HepG2 (cell line): ENCODE data around the gene IL11RA. TPM values are rescaled to one million over a fixed set of nuclear protein-coding genes. Genes with fewer than 3 reads are reported as not detected.

Experiments used
- ATAC-seq: fragments of 200-7000 bp; cut with Tn5 transposase; 3 replicates; pipeline ENCODE4 v1.9.1; 2020; ENCODE audit warnings: mild to moderate bottlenecking, moderate library complexity
- BruUV-seq: library from RNA; stranded (reverse); fragments of 400-500 nt; replicated peaks from 2 replicates; lab custom pipeline; 2021; lab: Mats Ljungman, UMichigan
- CTCF ChIA-PET: fragments of 300-600 bp; formaldehyde crosslinking; extraction: SDS; loops from one replicate; lab custom pipeline; 2021; ENCODE audit warnings: low total read pairs, inconsistent platforms, low intra/inter-chr PET ratio; lab: Yijun Ruan, JAX
- POLR2A ChIA-PET: fragments of 350-600 bp; sonication (Branson Sonifier 250); formaldehyde crosslinking; loops from one replicate; lab custom pipeline; 2020; ENCODE audit warnings: antibody characterized with exemption, inconsistent platforms; lab: Yijun Ruan, JAX
- DNase-seq: peaks from one replicate; pipeline ENCODE4 v3.0.0-alpha.2; 2015; ENCODE audit warnings: low spot score
- FAIRE-seq: peaks from 3 replicates; lab custom pipeline; 2011; peaks lifted over from hg19 to GRCh38; lab: Jason Lieb, UNC
- H2AFZ ChIP-seq: one replicate; pipeline ENCODE4 v1.6.1; 2011; ENCODE audit warnings: low read length, inconsistent platforms
- H3K27ac ChIP-seq: fragments of 300-600 bp; 3 replicates; pipeline ENCODE4 v1.8.0; 2011; ENCODE audit warnings: mixed run types, mild to moderate bottlenecking, mixed read lengths, low read length, inconsistent platforms; ENCODE audit not compliant: insufficient read depth; ENCODE audit errors: extremely low read length
- H3K27me3 ChIP-seq, 2 experiments: fragments of 200-600 bp in 1 of 2; 2 replicates in 1 of 2; 3 replicates in 1 of 2; pipeline versions ENCODE4 v1.6.0 to v1.8.0; 2011; ENCODE audit warnings: low read length in 2 of 2, mild to moderate bottlenecking in 2 of 2, moderate library complexity in 2 of 2, inconsistent platforms in 1 of 2; ENCODE audit not compliant: insufficient read depth in 2 of 2, control insufficient read depth in 1 of 2
- H3K36me3 ChIP-seq, 2 experiments: fragments of 200-600 bp in 1 of 2; replicated peaks in 1 of 2; 2 replicates in 1 of 2; 3 replicates in 1 of 2; pipeline versions ENCODE4 v1.5.1 to v1.8.0; 2011; ENCODE audit warnings: low read length in 2 of 2, inconsistent platforms in 1 of 2; ENCODE audit not compliant: insufficient read depth in 2 of 2, control insufficient read depth in 1 of 2
- H3K4me1 ChIP-seq: 2 replicates; pipeline ENCODE4 v1.5.1; 2012; ENCODE audit warnings: low read length, inconsistent platforms; ENCODE audit not compliant: insufficient read depth
- H3K4me2 ChIP-seq: 2 replicates; pipeline ENCODE4 v1.6.0; 2011; ENCODE audit warnings: low read depth, low read length, inconsistent platforms
- H3K4me3 ChIP-seq, 3 experiments: fragments of 200-600 bp in 1 of 3; sonication (generic), shearing (Covaris generic) in 1 of 3; replicated peaks in 1 of 3; 2 replicates each; pipeline ENCODE4 v1.5.1; 2011 to 2016; ENCODE audit warnings: low read length in 3 of 3, inconsistent platforms in 2 of 3, low read depth in 2 of 3, mild to moderate bottlenecking in 2 of 3, control low read depth in 1 of 3, mixed read lengths in 1 of 3; ENCODE audit not compliant: insufficient read depth in 1 of 3
- H3K79me2 ChIP-seq: one replicate; pipeline ENCODE4 v1.6.1; 2011; ENCODE audit warnings: low read length, inconsistent platforms; ENCODE audit not compliant: insufficient read depth
- H3K9ac ChIP-seq: 2 replicates; pipeline ENCODE4 v1.6.0; 2011; ENCODE audit warnings: mild to moderate bottlenecking, low read depth, low read length, inconsistent platforms; ENCODE audit not compliant: insufficient read depth
- H3K9me3 ChIP-seq: 2 replicates; pipeline ENCODE4 v1.5.1; 2012; ENCODE audit warnings: mild to moderate bottlenecking, low read length
- H4K20me1 ChIP-seq: 2 replicates; pipeline ENCODE4 v1.6.0; 2011; ENCODE audit warnings: inconsistent platforms, mild to moderate bottlenecking, low read length, moderate library complexity; ENCODE audit not compliant: insufficient read depth
- POLR2AphosphoS5 ChIP-seq: IDR thresholded peaks from 2 replicates; pipeline ENCODE4 v1.6.1; 2012; ENCODE audit warnings: low read depth, low read length
- ZBTB4 ChIP-seq: sonication (generic); formaldehyde crosslinking; IDR thresholded peaks from 2 replicates; pipeline ENCODE4 v1.4.0; 2020; ENCODE audit warnings: missing genetic modification reagents, mild to moderate bottlenecking, borderline replicate concordance
- WGBS: methylation state at CpG from one replicate; pipeline ENCODE4 v1.1.6; 2017; ENCODE audit warnings: low lambda C conversion rate; 5-methylcytosine and 5-hydroxymethylcytosine counted together
- in situ Hi-C: cut with HindIII; loops from 2 replicates; pipeline ENCODE4 v1.10.0; 2017; ENCODE audit warnings: low pct_unique_long_range_greater_than_20kb; ENCODE audit not compliant: extremely low pct_ligation_motif_present
- intact Hi-C: fragments of 100-400 bp; cut with micrococcal nuclease; formaldehyde crosslinking; loops from one replicate; pipeline ENCODE4 v1.10.0; 2022; ENCODE audit not compliant: unreplicated experiment
- polyA plus RNA-seq, 8 experiments: library from polyadenylated mRNA; depleted of rRNA in 3 of 8; stranded (reverse) in 7 of 8; unstranded in 1 of 8; fragments of >200 nt; fragmentation: Illumina TruSeq in 4 of 8; extraction: Trizol in 4 of 8; gene quantifications; 2 replicates each; pipeline versions ENCODE4 v1.2.1 to v1.2.3, GENCODE V29; 2011 to 2016; ENCODE audit warnings: low read depth in 4 of 8, missing spikeins in 1 of 8, mixed read lengths in 1 of 8; ENCODE audit not compliant: insufficient read depth in 1 of 8
- total RNA-seq, 5 experiments: library from RNA; depleted of rRNA; stranded (reverse); fragments of >200 nt; fragmentation: Illumina TruSeq; extraction: Trizol; gene quantifications; 2 replicates each; pipeline ENCODE4 v1.2.3, GENCODE V29; 2016; ENCODE audit warnings: low read depth in 1 of 5

Gene IL11RA
- total and polyA plus RNA-seq, 2 of the 13 experiments (the other 11 are each of a cell fraction or from before 2014, with no cell fraction given): 2.0 to 4.2 TPM

GRCh38 chr9:34634551-34635248 is 17.3 kb upstream of the IL11RA start:
- peaks cover 14% of the 10 kb centered on the region for H3K79me2 ChIP-seq
- H3K4me3 ChIP-seq: no peak overlapping the region
- FAIRE-seq (no peak), ATAC-seq (no peak), DNase-seq (no peak)
- no peak overlapping the region for H3K27ac ChIP-seq
- TF ChIP-seq POLR2AphosphoS5: peak; percentile 17; the same call in 1 of the 2 replicates
- no peak for TF ChIP-seq ZBTB4 (CRISPR knock-in tag)
- ChIA-PET POLR2A (interaction anchor here (0.7 to 6.9 kb wide), 6 partner anchors 8 to 28 kb away, joined by 3 to 100 read pairs (median 4); partner anchors contain the start of genes DCTN3, GALT, IL11RA and RPP25L), CTCF (interaction anchor here (0.5 to 4.5 kb wide), 8 partner anchors 12 to 900 kb away, joined by 3 to 54 read pairs (median 7); partner anchors contain the start of genes GALT and RPP25L)
- in situ Hi-C loops: no loop called here
- no peak overlapping the region for H2AFZ ChIP-seq
- H4K20me1 ChIP-seq: no peaks in the 10 kb centered on the region
- intact Hi-C loops: loop anchor here (1.0 kb wide), 1 partner anchor 22 kb away; the partner anchor contains the start of gene RPP25L
- peaks cover 58% of the 10 kb centered on the region for H3K4me1 ChIP-seq
- BruUV-seq: TSS peak; percentile 55
- peaks cover 3 to 4% of the 10 kb centered on the region in 2 experiments; a peak in 3 of 5 replicates for H3K36me3 ChIP-seq
- H3K9me3 ChIP-seq: no peaks in the 10 kb centered on the region
- WGBS: 100% methylated on average over 3 of the region's 3 CpGs
- H3K4me2 ChIP-seq: no peak overlapping the region
- H3K9ac ChIP-seq: no peak overlapping the region
- no peaks in the 10 kb centered on the region; a peak in 1 of 5 replicates for H3K27me3 ChIP-seq
